GM21515 (cell line): Measurements from ENCODE around the gene PRRX1.

Source experiments
- ATAC-seq: cut with Tn5 transposase; IDR thresholded peaks from one replicate; pipeline ENCODE4 v1.9.1; 2021; ENCODE audit not compliant: unreplicated experiment

Gene PRRX1

GRCh38 chr1:170755795-170756194 is 91.9 kb downstream of the PRRX1 start:
- ATAC-seq, result no peak

GRCh38 chr1:170758992-170759391 is 95.1 kb downstream of the PRRX1 start:
- ATAC-seq, result no peak

GRCh38 chr1:170765279-170765678 is 101.3 kb downstream of the PRRX1 start:
- ATAC-seq, result no peak

GRCh38 chr1:170765712-170766330 is 101.9 kb downstream of the PRRX1 start:
- ATAC-seq, result no peak

DNA sequence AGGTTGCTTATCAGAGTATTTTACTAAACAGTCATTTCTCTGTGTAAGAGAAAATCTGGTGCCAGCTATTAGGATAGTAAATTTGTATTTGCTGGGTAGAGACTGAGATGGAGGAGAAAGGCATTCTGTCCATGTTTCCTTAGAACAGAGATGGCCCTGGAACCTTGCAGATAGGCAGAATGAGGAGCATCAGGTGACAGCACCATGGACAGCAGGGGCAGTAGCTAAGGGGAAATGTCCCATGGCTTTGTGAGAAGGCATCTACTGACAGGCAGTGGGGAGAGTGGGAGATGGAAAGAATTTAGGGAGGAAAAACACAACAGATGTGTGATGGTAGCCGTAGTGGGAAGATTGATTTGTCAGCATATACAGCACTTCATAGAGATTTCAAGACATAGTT is 105.0 kb downstream of the PRRX1 start:
- no peak for ATAC-seq

- ATAC-seq, result no peak
These were observed 105.8 kb downstream of the PRRX1 start for GRCh38 chr1:170769691-170770090.

DNA sequence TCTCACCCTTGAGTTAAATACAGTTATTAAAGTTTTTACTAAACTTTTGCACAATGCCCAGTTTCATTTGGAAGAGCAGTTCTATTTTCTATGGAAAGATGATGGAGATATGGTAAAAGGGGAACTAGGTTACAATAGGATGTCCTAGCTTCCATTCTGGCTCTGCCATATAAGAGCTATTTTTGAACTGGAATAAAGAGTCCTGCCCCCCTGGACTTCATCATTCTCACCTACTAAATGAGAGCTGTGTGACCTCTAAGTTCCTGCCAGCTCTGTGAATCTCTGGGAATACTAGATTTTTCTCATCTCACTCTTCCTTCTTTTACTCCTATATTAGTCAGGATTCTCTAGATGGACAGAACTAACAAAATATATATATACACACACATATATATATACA is 106.3 kb downstream of the PRRX1 start:
- no peak for ATAC-seq

DNA sequence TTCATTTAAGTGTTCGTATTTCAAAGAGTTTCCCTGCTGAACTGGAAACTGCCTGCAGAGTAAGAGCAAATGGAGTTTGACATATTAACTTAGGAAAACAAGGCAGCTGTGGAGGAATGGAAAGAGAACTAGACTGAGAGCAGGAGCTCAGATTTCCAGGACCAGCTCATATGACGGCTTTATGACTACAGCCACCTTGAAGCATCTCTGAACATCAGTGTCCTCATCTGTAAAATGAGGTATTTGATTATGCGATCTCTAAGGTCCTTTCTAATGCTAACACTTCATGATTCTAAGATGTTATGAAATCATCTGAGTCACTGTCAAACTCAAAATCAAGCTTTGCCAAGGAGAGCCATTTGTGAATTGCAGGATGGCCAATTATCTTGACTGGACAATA is 112.3 kb downstream of the PRRX1 start:
- ATAC-seq, result no peak

DNA sequence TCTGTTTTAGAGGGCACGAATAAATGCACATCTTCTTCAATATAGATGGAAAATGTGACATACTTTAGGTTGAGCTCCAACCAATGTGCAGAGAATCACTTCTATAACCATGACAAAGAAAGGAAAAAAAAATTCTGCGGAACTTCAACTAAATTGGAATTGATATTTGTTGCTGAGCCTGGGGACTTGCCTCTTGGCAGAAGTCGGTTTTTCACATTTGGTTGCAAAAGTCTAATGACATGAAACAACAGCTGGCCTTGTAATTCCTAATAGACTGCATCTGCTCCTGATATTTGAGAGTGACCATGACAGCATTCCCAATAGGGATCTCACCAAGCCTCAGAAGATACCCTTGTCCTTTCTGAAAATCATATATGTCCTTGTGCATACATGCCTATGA is 112.8 kb downstream of the PRRX1 start:
- ATAC-seq, result no peak
